GM23248 (cell line): Measurements from ENCODE around the gene ATG7. TPM values are rescaled to one million over a fixed set of nuclear protein-coding genes. Genes with fewer than 3 reads are reported as not detected.
A peak's percentile ranks its signal among the peaks of the same experiment; 100 is the strongest.

Experiments used
- DNase-seq: peaks from one replicate; pipeline ENCODE4 v3.0.0-alpha.2; 2015
- H2AFZ ChIP-seq: fragments of 200-600 bp; sonication (generic); 2 replicates; pipeline ENCODE4 v1.6.1; 2016; ENCODE audit warnings: antibody characterized with exemption
- H3F3A ChIP-seq: fragments of 200-600 bp; sonication (generic); 2 replicates; pipeline ENCODE4 v1.6.1; 2016; ENCODE audit warnings: mild to moderate bottlenecking, antibody characterized with exemption, mixed run types; ENCODE audit not compliant: insufficient read depth
- H3K27ac ChIP-seq: fragments of 200-600 bp; sonication (generic); 2 replicates; pipeline ENCODE4 v1.5.1; 2016; ENCODE audit warnings: mild to moderate bottlenecking
- H3K27me3 ChIP-seq: fragments of 200-600 bp; sonication (generic); replicated peaks from 2 replicates; pipeline ENCODE4 v1.6.1; 2016; ENCODE audit warnings: mild to moderate bottlenecking; ENCODE audit not compliant: insufficient read depth
- H3K36me3 ChIP-seq: fragments of 200-600 bp; sonication (generic); 2 replicates; pipeline ENCODE4 v1.6.1; 2016; ENCODE audit warnings: low read depth, mild to moderate bottlenecking
- H3K4me1 ChIP-seq: fragments of 200-600 bp; sonication (generic); 2 replicates; pipeline ENCODE4 v1.6.1; 2016; ENCODE audit warnings: mild to moderate bottlenecking; ENCODE audit not compliant: insufficient read depth
- H3K4me2 ChIP-seq: fragments of 200-600 bp; sonication (generic); one replicate; pipeline ENCODE4 v1.6.1; 2016; ENCODE audit warnings: mild to moderate bottlenecking; ENCODE audit not compliant: unreplicated experiment
- H3K4me3 ChIP-seq: fragments of 200-600 bp; sonication (generic); 2 replicates; pipeline ENCODE4 v1.5.1; 2016; ENCODE audit warnings: mild to moderate bottlenecking
- H3K79me2 ChIP-seq: fragments of 200-600 bp; sonication (generic); 2 replicates; pipeline ENCODE4 v1.6.1; 2016; ENCODE audit warnings: mild to moderate bottlenecking; ENCODE audit not compliant: insufficient read depth
- H3K9ac ChIP-seq: fragments of 200-600 bp; sonication (generic); 2 replicates; pipeline ENCODE4 v1.6.1; 2016; ENCODE audit warnings: mild to moderate bottlenecking
- H3K9me2 ChIP-seq: fragments of 200-600 bp; sonication (generic); 2 replicates; pipeline ENCODE4 v1.6.1; 2016; ENCODE audit warnings: mixed run types, mild to moderate bottlenecking, moderate library complexity; ENCODE audit not compliant: insufficient read depth
- H3K9me3 ChIP-seq: fragments of 200-600 bp; sonication (generic); one replicate; pipeline ENCODE4 v1.6.1; 2017; ENCODE audit warnings: low read depth
- H4K20me1 ChIP-seq: fragments of 200-600 bp; sonication (generic); 2 replicates; pipeline ENCODE4 v1.6.0; 2016; ENCODE audit not compliant: insufficient read depth
- EZH2 ChIP-seq: fragments of 200-600 bp; sonication (generic); IDR thresholded peaks from 2 replicates; pipeline ENCODE4 v1.6.1; 2018; ENCODE audit warnings: antibody characterized with exemption, mild to moderate bottlenecking; ENCODE audit not compliant: insufficient read depth, poor library complexity, severe bottlenecking
- EZH2phosphoT487 ChIP-seq: fragments of 200-600 bp; sonication (generic); IDR thresholded peaks from 2 replicates; pipeline ENCODE4 v1.6.1; 2018; ENCODE audit warnings: antibody characterized with exemption, moderate library complexity, mild to moderate bottlenecking, low read depth; ENCODE audit not compliant: insufficient read depth
- WGBS, 2 experiments: methylation state at CpG; one replicate each; pipeline ENCODE4 v1.1.6; 2015 to 2017; ENCODE audit warnings: low lambda C conversion rate in 2 of 2, low coverage in 1 of 2; ENCODE audit errors: missing lambda C conversion rate in 2 of 2; 5-methylcytosine and 5-hydroxymethylcytosine counted together
- in situ Hi-C: fragments of 300-500 bp; cut with MboI; formaldehyde crosslinking; loops from 2 replicates; pipeline ENCODE4 v1.15.0; 2020
- polyA plus RNA-seq: library from polyadenylated mRNA; unstranded; fragments of >200 nt; fragmentation: Nextera tagmentation; extraction: Ambion mirVana; gene quantifications from 2 replicates; pipeline ENCODE4 v1.2.1, GENCODE V29; 2016
- total RNA-seq: library from RNA; depleted of rRNA; stranded (reverse); fragments of >200 nt; shearing (Covaris generic); gene quantifications from 2 replicates; pipeline ENCODE4 v1.2.3, GENCODE V29; 2014

ATG7 gene
- total and polyA plus RNA-seq, 2 experiments from 2014 or later, result 40.5 to 67.5 TPM

DNA sequence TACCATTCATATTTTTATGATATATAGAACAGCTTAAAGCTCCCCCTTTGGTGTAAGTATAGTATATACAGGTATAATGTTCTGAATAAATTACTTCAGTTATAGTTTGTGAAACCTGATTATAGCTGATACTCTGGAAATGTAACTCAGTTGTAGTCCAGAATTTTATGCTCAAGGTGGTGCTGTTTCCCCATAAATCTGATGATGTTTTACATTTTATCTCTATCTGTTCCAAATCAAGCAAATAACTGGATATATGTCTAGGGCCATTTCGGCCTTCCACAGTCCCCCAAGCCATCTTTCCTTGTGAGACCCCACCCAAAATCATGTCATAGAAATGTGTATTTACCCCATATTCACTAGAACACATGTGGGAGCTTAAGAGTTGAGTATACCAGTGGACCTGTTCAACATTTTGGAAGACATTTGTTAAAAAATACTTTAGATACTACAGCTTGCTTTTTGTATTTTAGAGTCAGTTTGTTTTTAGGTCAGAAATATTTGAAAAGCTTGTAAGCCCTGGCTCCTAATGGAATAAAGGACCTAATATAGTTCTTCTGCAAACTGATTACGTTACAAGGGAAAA lies 107.1 kb downstream of the ATG7 start:
- Histone ChIP-seq H3K9ac (no peak overlapping the region), H3F3A (peaks cover 5% of the 10 kb centered on the region), H4K20me1 (no peaks in the 10 kb centered on the region), H3K4me3 (no peak overlapping the region), H3K27me3 (no peaks in the 10 kb centered on the region), H3K79me2 (no peaks in the 10 kb centered on the region), H3K4me1 (no peaks in the 10 kb centered on the region), H3K36me3 (peaks cover 10% of the 10 kb centered on the region; the same call in 1 of the 2 replicates), H3K27ac (no peak overlapping the region), H2AFZ (no peak overlapping the region), H3K9me3 (no peaks in the 10 kb centered on the region), H3K4me2 (no peak overlapping the region), H3K9me2 (no peaks in the 10 kb centered on the region)
- in situ Hi-C loops, result no loop called here
- 48 to 49% methylated on average over 2 of the region's 2 CpGs for WGBS, 2 experiments
- no peak for TF ChIP-seq EZH2phosphoT487
- DNase-seq, result peak; percentile 61

DNA sequence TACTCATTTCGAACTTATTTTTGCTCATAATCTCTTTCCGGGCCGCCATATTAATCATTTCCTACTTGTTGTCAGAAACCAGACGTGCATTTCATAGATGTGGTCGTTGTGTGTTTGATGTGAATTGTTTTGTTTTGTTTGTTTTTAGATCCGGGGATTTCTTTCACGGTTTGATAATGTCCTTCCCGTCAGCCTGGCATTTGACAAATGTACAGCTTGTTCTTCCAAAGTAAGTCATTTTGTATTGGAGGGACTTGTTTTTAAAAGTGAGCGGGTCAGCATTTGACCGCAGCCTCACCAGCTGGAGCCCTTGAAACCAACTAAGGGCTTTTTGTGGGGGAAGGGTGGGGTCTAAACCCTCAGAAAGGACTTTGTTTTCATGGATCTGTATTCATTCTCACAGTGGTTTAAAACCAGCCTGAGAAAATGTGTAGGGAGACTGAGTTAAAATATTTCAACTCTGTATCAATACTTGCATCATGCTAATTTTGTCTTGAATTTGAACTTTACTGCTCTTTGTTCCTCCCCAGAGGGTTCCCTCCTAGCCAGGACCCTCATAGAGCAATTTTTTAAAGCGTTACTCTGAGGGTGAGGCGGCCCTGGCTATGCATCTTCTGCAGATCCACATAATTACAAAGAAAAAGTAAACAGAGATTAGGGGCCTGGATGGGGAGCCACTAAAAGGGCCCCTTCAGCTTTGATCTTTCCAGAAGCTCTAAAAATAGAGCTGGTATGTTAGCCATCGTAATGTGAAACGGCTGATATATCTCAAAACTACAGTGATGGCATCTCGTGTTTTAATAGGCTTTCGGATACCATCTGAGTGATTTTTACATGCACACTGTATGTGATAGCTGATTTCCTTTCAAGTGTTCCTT lies 107.9 kb downstream of the ATG7 start:
- Histone ChIP-seq H4K20me1 (no peaks in the 10 kb centered on the region), H3K9me3 (no peaks in the 10 kb centered on the region), H3K9ac (no peak overlapping the region), H3K79me2 (no peaks in the 10 kb centered on the region), H3K4me3 (no peak overlapping the region), H3K27me3 (no peaks in the 10 kb centered on the region), H3K9me2 (no peaks in the 10 kb centered on the region), H2AFZ (no peak overlapping the region), H3K4me2 (no peak overlapping the region), H3K36me3 (peaks cover 10% of the 10 kb centered on the region; the same call in 1 of the 2 replicates), H3K27ac (no peak overlapping the region), H3F3A (peaks cover 4% of the 10 kb centered on the region), H3K4me1 (no peaks in the 10 kb centered on the region)
- no peak for TF ChIP-seq EZH2
- no peak for TF ChIP-seq EZH2phosphoT487
- in situ Hi-C loops, result loop anchor here (5.0 to 10.0 kb wide), 2 partner anchors 272 to 455 kb away; no protein-coding TSS in a partner anchor
- WGBS, 2 experiments, result 86 to 89% methylated on average over 16 of the region's 16 CpGs
- DNase-seq, result no peak

DNA sequence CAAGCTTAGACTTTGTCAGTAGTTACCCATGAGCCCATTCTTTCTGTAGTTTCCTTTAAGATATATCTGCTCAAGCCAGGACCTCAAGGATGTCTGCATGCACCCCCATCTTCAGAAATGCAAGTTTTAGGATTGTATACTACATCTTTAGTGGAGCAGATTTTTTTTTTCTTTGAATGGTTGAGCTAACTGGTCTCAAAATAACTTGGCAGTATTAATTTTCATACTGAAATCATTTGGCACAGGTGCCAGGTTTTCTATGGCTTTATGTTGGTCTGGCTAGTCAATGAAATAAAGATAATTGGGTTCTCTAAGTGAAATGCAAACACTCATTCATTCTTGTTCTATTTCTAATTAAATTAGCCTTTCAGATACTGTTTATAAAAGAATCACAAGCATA lies 108.9 kb downstream of the ATG7 start:
- Histone ChIP-seq H3K27me3 (no peaks in the 10 kb centered on the region), H3K9me3 (no peaks in the 10 kb centered on the region), H3K79me2 (no peaks in the 10 kb centered on the region), H3K4me2 (no peak overlapping the region), H3K36me3 (peaks cover 10% of the 10 kb centered on the region; the same call in 1 of the 2 replicates), H2AFZ (no peak overlapping the region), H4K20me1 (no peaks in the 10 kb centered on the region), H3K4me3 (no peak overlapping the region), H3F3A (peaks cover 4% of the 10 kb centered on the region), H3K9me2 (no peaks in the 10 kb centered on the region), H3K27ac (no peak overlapping the region), H3K9ac (no peak overlapping the region), H3K4me1 (no peaks in the 10 kb centered on the region)
- TF ChIP-seq EZH2phosphoT487 (no peak), EZH2 (no peak)
- no peak for DNase-seq
- in situ Hi-C loops, result loop anchor here (5.0 to 10.0 kb wide), 2 partner anchors 271 to 454 kb away; no protein-coding TSS in a partner anchor

DNA sequence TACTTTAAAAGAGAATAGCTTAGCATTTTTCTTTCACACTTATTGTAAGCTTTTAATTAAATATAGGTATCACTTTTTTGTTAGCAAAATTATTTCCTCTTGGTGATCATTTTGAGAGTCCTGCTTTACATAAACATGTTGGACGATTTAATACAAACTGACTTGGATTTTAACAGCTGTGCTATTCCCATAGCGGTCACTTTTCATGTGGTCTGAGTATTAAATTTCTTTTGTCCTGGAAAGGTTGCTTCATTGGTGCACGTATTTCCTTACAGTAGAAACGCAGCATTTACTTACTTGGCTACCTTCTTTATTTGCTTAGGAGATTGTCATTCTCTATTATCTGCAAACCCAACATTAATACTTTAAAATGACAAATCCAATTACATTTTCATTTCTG lies 109.4 kb downstream of the ATG7 start:
- in situ Hi-C loops, result loop anchor here (5.0 to 10.0 kb wide), 2 partner anchors 271 to 453 kb away; no protein-coding TSS in a partner anchor
- DNase-seq, result no peak
- H3K4me2 ChIP-seq, result no peak overlapping the region

More for the DNA sequence above, 109.4 kb downstream of the ATG7 start:
- Histone ChIP-seq H3K79me2 (no peaks in the 10 kb centered on the region), H4K20me1 (no peaks in the 10 kb centered on the region), H3F3A (peaks cover 4% of the 10 kb centered on the region), H3K9me2 (no peaks in the 10 kb centered on the region), H3K36me3 (peaks cover 10% of the 10 kb centered on the region; the same call in 1 of the 2 replicates), H3K4me1 (no peaks in the 10 kb centered on the region), H3K27ac (no peak overlapping the region), H2AFZ (no peak overlapping the region), H3K9ac (no peak overlapping the region), H3K4me3 (no peak overlapping the region), H3K27me3 (no peaks in the 10 kb centered on the region), H3K9me3 (no peaks in the 10 kb centered on the region)
- WGBS, 2 experiments, result 99% methylated on average over 4 of the region's 4 CpGs
- no peak for TF ChIP-seq EZH2phosphoT487
- no peak for TF ChIP-seq EZH2
